Measurements from ENCODE around the gene NCOA1.

- no peak for TF ChIP-seq CTCF (IDR thresholded peaks at IDR 0.05)
- TF ChIP-seq POLR2A (IDR thresholded peaks at IDR 0.05): no peak
Observed at GRCh38 chr2:24626131-24626530, 135.1 kb downstream of the NCOA1 start.

Data from testis (tissue), 2 donors.